Peyer's patch (tissue), 4 donors: ENCODE results near the gene CHRNA1.

Source experiments
- POLR2A ChIP-seq, 2 donors: fragments of 450-650 bp; IDR thresholded peaks; one replicate each; pipeline ENCODE4 v1.5.1; 2017; ENCODE audit warnings: antibody characterized with exemption in 2 of 2, mild to moderate bottlenecking in 2 of 2, moderate library complexity in 2 of 2
- TF ChIP-seq, protein P1 (sequence below), 6 experiments: fragments of 450-650 bp in 4 of 6; fragments of 200-600 bp in 2 of 6; sonication (generic) in 1 of 6; IDR thresholded peaks; one replicate each; pipeline ENCODE4 v1.5.1; 2017 to 2019; ENCODE audit warnings: antibody characterized with exemption in 6 of 6, mild to moderate bottlenecking in 3 of 6, moderate library complexity in 1 of 6

DNA sequence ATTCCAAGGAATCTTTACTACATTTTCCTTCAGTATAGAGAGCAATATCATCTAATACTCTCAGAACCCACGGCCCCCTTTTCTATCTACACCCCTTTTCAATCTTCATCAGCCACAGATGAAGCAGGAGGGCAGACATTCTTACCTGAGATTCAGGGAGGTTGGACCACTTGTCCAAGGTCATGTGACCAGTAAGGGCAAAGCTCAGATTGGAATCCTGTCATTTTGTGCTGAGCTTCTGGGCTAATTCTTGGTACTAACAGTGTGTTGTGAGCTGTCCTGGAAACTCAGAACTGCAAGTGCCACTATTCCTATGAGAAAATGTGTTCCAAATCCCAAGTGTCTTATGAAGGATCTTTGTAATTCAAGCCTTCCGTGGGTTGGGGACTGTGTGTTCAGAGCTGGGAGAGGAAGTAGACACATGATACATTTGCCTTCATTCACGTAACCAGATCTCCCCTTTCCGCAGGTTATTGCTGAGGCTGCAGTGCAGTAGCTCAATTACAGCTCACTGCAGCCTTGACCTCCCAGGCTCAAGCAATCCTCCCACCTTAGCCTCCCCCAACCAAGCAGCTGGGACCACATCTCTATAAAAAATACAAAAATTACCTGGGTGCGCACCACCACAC, 3.3 kb downstream of the CHRNA1 start:
- TF ChIP-seq, protein P1, sequence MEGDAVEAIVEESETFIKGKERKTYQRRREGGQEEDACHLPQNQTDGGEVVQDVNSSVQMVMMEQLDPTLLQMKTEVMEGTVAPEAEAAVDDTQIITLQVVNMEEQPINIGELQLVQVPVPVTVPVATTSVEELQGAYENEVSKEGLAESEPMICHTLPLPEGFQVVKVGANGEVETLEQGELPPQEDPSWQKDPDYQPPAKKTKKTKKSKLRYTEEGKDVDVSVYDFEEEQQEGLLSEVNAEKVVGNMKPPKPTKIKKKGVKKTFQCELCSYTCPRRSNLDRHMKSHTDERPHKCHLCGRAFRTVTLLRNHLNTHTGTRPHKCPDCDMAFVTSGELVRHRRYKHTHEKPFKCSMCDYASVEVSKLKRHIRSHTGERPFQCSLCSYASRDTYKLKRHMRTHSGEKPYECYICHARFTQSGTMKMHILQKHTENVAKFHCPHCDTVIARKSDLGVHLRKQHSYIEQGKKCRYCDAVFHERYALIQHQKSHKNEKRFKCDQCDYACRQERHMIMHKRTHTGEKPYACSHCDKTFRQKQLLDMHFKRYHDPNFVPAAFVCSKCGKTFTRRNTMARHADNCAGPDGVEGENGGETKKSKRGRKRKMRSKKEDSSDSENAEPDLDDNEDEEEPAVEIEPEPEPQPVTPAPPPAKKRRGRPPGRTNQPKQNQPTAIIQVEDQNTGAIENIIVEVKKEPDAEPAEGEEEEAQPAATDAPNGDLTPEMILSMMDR (IDR thresholded peaks at IDR 0.05) = no peak
- TF ChIP-seq POLR2A (IDR thresholded peaks at IDR 0.05) = no peak
